Activated B cell treated with CpG ODN at 0.5 μM for 24 hours (primary cell): ENCODE data around the gene CNDP2. TPM values are rescaled to one million over a fixed set of nuclear protein-coding genes. Genes with fewer than 3 reads are reported as not detected.
"Not testable (repeated sequence)": the region's sequence is repeated elsewhere in the genome, so short reads cannot be mapped to it uniquely, and the experiment has no call there.

ENCODE experiments used
- ATAC-seq: fragments of 200-7000 bp; cut with Tn5 transposase; one replicate; pipeline ENCODE4 v1.10.0; 2021; ENCODE audit warnings: low read depth, mild to moderate bottlenecking, moderate library complexity
- CTCF ChIA-PET: fragments of 350-600 bp; sonication (Branson Sonifier 250); formaldehyde crosslinking; loops from one replicate; lab custom pipeline; 2021; ENCODE audit warnings: antibody characterized with exemption; lab: Charles Lee
- POLR2A ChIA-PET: fragments of 350-600 bp; sonication (Branson Sonifier 250); formaldehyde crosslinking; loops from one replicate; lab custom pipeline; 2021; ENCODE audit warnings: antibody characterized with exemption; lab: Charles Lee
- DNase-seq: peaks from one replicate; pipeline ENCODE4 v3.0.0; 2022
- H3K27ac Mint-ChIP-seq: one replicate; pipeline ENCODE4 v1.8.0; 2020; ENCODE audit warnings: mixed read lengths
- H3K27me3 Mint-ChIP-seq: one replicate; pipeline ENCODE4 v1.8.0; 2021; ENCODE audit warnings: mixed read lengths
- H3K36me3 Mint-ChIP-seq: one replicate; pipeline ENCODE4 v1.8.0; 2021; ENCODE audit warnings: low read depth, mixed read lengths
- H3K4me1 Mint-ChIP-seq: one replicate; pipeline ENCODE4 v1.8.0; 2021; ENCODE audit warnings: mixed read lengths
- H3K4me3 Mint-ChIP-seq: one replicate; pipeline ENCODE4 v1.8.0; 2020; ENCODE audit warnings: mild to moderate bottlenecking, mixed read lengths
- H3K9me3 Mint-ChIP-seq: one replicate; pipeline ENCODE4 v1.8.0; 2020; ENCODE audit warnings: mixed read lengths
- intact Hi-C: fragments of 100-400 bp; cut with micrococcal nuclease; formaldehyde crosslinking; loops from one replicate; pipeline ENCODE4 v1.15.1; 2024
- total RNA-seq: library from RNA; stranded (reverse); gene quantifications from 2 replicates; pipeline ENCODE4 v1.2.3, GENCODE V29; 2022
- TF ChIP-seq, protein P1 (sequence below): fragments of 200-600 bp; IDR thresholded peaks from one replicate; pipeline ENCODE4 v1.8.0; 2022; ENCODE audit warnings: antibody characterized with exemption, mild to moderate bottlenecking

CNDP2 gene
- total RNA-seq, 1 donor from 2014 or later = 208 TPM

DNA sequence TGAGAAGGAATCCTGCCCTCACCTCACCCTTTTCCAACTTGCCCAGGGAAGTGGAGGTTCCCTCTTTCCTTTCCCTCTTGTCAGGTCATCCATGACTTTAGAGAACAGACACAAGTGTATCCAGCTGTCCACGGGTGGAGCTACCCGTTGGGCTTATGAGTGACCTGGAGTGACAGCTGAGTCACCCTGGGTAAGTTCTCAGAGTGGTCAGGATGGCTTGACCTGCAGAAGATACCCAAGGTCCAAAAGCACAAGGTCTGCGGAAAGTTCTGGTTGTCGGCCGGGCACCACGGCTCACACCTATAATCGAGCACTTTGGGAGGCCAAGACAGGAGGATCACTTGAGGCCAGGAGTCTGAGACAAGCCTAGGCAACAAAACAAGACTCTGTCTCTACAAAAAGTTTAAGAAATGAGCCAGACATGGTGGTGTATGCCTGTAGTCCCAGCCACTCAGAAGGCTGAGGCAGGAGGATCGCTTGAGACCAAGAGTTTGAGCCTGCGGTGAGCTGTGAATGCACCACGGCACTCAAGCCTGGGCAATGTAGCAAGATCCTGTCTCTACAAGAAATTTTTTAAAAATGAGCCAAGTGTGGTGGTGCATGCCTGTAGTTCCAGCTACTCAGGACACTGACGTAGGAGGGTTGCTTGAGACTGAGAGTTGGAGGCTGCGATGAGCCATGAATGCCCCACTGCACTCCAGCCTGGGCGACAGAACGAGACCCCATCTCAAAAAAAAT is 24.1 kb downstream of the CNDP2 start:
- DNase-seq = no peak
- ChIA-PET CTCF (no interaction called here), POLR2A (no interaction called here)
- Mint-ChIP-seq H3K27ac (no peak overlapping the region), H3K4me1 (peaks cover 4% of the 10 kb centered on the region), H3K27me3 (no peaks in the 10 kb centered on the region), H3K9me3 (no peaks in the 10 kb centered on the region), H3K4me3 (no peak overlapping the region), H3K36me3 (peaks cover 75% of the 10 kb centered on the region)
- TF ChIP-seq, protein P1, sequence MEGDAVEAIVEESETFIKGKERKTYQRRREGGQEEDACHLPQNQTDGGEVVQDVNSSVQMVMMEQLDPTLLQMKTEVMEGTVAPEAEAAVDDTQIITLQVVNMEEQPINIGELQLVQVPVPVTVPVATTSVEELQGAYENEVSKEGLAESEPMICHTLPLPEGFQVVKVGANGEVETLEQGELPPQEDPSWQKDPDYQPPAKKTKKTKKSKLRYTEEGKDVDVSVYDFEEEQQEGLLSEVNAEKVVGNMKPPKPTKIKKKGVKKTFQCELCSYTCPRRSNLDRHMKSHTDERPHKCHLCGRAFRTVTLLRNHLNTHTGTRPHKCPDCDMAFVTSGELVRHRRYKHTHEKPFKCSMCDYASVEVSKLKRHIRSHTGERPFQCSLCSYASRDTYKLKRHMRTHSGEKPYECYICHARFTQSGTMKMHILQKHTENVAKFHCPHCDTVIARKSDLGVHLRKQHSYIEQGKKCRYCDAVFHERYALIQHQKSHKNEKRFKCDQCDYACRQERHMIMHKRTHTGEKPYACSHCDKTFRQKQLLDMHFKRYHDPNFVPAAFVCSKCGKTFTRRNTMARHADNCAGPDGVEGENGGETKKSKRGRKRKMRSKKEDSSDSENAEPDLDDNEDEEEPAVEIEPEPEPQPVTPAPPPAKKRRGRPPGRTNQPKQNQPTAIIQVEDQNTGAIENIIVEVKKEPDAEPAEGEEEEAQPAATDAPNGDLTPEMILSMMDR = no peak
- intact Hi-C loops = no loop called here
- ATAC-seq = no peak

DNA sequence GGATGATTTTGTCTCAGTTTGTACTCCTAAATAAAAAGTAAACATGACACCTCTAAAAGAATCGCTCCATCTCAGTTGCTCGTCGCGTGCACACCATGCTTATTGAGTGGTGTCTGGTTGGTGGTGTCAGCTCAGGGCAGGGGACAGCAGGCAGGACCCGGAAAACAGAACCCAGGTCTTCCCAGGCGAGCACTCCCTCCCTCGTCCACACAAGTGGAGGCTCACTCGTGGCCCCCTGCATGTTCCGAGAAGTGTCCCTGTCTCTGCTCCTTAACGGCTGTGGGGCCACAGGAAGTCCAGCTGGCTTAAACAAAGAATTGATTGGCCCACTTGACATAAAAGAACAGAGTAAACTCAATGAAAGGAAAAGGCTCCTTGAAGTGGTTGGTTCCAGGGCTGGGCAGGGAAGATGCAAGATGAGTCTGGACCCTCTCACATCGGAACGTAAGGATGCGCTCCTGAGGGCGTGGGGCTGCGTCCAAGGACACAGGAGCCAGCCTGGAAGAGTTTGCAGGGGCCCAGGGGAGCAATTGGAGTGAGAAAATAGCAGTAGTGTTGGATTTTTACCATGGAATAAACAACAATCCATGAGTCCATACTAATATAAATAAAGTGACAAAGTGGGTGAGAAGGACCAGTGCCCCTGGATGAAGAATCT is 25.0 kb downstream of the CNDP2 start:
- peaks cover 67% of the 10 kb centered on the region for H3K36me3 Mint-ChIP-seq
- CTCF ChIA-PET = no interaction called here

DNA sequence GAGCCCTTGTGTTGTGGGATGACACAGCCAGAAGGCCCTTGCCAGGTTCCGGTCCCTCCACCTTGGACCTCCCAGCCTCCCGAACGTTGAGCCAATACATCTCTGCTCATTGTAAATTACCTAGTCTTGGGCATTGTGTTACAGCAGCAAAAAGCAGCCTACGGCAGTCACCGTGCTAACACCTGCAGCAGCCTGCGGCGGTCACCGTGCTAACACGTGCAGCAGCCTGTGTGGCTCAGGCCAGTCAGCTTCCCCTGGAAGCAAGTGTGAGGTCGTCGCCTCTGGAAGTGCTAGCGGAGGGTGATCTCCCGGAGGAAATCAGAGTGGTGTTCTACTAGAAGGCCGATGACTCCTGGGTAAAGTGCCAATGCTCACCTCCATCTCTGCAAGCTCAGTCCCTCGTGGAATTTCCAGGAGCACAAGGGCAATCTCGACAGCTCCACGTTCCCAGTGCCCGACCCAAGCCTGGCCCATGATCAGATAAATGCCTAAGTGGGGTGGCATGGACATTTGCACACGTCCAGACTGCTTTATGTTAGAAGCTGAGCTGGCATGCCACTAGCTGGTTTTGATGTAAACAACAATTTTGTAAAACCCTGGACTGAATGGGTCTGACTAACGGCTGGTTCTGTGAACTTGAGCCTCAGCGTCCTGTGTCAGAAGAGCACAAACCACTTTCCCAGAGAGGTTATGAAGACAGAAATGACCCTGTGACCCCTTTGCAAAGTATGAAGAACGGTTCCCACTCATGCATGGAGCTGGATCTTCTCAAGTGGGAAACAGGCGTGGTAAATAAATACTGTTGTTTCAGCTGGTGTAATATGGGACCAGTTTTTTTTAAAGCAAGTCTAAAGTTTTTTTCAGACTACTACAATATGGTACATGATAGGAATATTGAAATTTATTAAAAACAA is 26.7 kb downstream of the CNDP2 start:
- Mint-ChIP-seq H3K27me3 (no peaks in the 10 kb centered on the region), H3K36me3 (peaks cover 52% of the 10 kb centered on the region), H3K9me3 (no peaks in the 10 kb centered on the region), H3K4me1 (peaks cover 4% of the 10 kb centered on the region), H3K27ac (no peak overlapping the region), H3K4me3 (no peak overlapping the region)
- intact Hi-C loops = no loop called here
- ATAC-seq (no peak), DNase-seq (no peak)
- CTCF ChIA-PET = no interaction called here
- TF ChIP-seq, protein P1 = no peak
- POLR2A ChIA-PET = interaction anchor here (0.9 kb wide), 1 partner anchor 26 kb away, joined by 3 read pairs; the partner anchor contains the start of gene CNDP2

More for the DNA sequence above, 25.0 kb downstream of the CNDP2 start:
- ATAC-seq = no peak
- H3K9me3 Mint-ChIP-seq = no peaks in the 10 kb centered on the region
- no peak overlapping the region for H3K27ac Mint-ChIP-seq
- no peak overlapping the region for H3K4me3 Mint-ChIP-seq
- POLR2A ChIA-PET = no interaction called here
- intact Hi-C loops = no loop called here
- DNase-seq = no peak
- TF ChIP-seq, protein P1 = no peak
- no peaks in the 10 kb centered on the region for H3K27me3 Mint-ChIP-seq
- H3K4me1 Mint-ChIP-seq = peaks cover 4% of the 10 kb centered on the region

DNA sequence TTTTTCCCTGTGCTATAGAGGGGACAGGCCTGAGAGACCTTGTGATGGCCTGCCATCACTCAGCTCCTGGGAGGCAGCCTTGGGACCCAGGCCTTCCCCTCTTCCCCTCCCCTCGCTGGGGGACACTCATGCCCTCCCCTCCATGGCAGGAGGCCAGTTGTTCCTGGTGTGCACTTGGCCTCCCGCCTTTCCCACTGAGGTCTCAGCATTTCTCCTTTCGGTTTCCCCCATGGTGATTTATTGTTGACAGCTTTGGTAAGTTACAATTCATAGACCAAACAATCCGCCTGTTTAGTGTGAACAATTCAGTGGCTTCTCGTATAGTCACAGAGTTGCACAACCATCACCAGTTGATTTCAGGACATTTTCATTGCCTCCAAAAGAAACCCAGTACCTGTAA is 27.9 kb downstream of the CNDP2 start:
- Mint-ChIP-seq H3K4me3 (no peak overlapping the region), H3K36me3 (peaks cover 41% of the 10 kb centered on the region), H3K27ac (peak overlapping the region; percentile 33), H3K9me3 (no peaks in the 10 kb centered on the region), H3K4me1 (peaks cover 4% of the 10 kb centered on the region), H3K27me3 (no peaks in the 10 kb centered on the region)
- ChIA-PET CTCF (no interaction called here), POLR2A (no interaction called here)
- intact Hi-C loops = no loop called here
- no peak for ATAC-seq
- TF ChIP-seq, protein P1 = no peak
- no peak for DNase-seq

DNA sequence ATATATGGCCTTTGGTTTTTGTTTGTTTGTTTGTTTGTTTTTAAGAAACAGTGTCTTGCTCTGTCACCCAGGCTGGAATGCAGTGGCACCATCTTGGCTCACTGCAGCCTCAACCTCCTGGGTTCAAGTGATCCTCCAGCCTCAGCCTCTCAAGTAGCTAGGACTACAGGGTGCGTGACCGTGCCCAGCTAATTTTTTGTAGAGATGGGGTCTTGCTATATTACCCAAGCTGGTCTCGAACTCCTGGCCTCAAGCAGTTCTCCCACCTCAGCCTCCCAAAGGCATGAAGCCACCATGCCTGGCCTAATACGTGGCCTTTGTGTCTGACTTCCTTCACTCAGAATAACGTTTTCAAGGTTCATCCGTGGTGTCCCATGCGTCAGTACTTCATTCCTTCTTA is 28.8 kb downstream of the CNDP2 start:
- H3K4me1 Mint-ChIP-seq, H3K9me3 Mint-ChIP-seq, CTCF ChIA-PET, POLR2A ChIA-PET, H3K4me3 Mint-ChIP-seq, ATAC-seq, intact Hi-C loops, H3K27ac Mint-ChIP-seq, DNase-seq, H3K27me3 Mint-ChIP-seq: not testable (repeated sequence)
- H3K36me3 Mint-ChIP-seq = peaks cover 33% of the 10 kb centered on the region
